Endodermal cell (in vitro differentiated cells): Measurements from ENCODE around the gene MRTFB. TPM values are rescaled to one million over a fixed set of nuclear protein-coding genes. Genes with fewer than 3 reads are reported as not detected.

Source experiments
- DNase-seq: peaks from one replicate; pipeline ENCODE4 v3.0.0-alpha.2; 2017
- H3K27ac ChIP-seq: 2 replicates; pipeline ENCODE4 v1.5.1; 2013; ENCODE audit warnings: mild to moderate bottlenecking, low read depth, low read length, moderate library complexity
- H3K27me3 ChIP-seq: 2 replicates; pipeline ENCODE4 v1.6.1; 2013; ENCODE audit warnings: mild to moderate bottlenecking, low read length, moderate library complexity; ENCODE audit not compliant: insufficient read depth, control insufficient read depth, poor library complexity, severe bottlenecking
- H3K36me3 ChIP-seq: 2 replicates; pipeline ENCODE4 v1.7.0; 2013; ENCODE audit warnings: mild to moderate bottlenecking, low read length, moderate library complexity; ENCODE audit not compliant: control insufficient read depth, insufficient read depth
- H3K4me1 ChIP-seq: one replicate; pipeline ENCODE4 v1.7.0; 2013; ENCODE audit warnings: low read length; ENCODE audit not compliant: control insufficient read depth, insufficient read depth
- H3K4me3 ChIP-seq: 2 replicates; pipeline ENCODE4 v1.5.1; 2013; ENCODE audit warnings: mild to moderate bottlenecking, low read length, moderate library complexity
- H3K9ac ChIP-seq: 2 replicates; pipeline ENCODE4 v1.6.1; 2013; ENCODE audit warnings: mild to moderate bottlenecking, low read length, moderate library complexity; ENCODE audit not compliant: poor library complexity, severe bottlenecking; ENCODE audit errors: extremely low read depth
- H3K9me3 ChIP-seq: 2 replicates; pipeline ENCODE4 v1.6.1; 2013; ENCODE audit warnings: mild to moderate bottlenecking, low read length, moderate library complexity; ENCODE audit not compliant: control insufficient read depth
- H3K27ac Mint-ChIP-seq: 2 replicates; pipeline ENCODE4 v1.8.0; 2020; ENCODE audit warnings: mixed read lengths
- H3K27me3 Mint-ChIP-seq: 2 replicates; pipeline ENCODE4 v1.8.0; 2021; ENCODE audit warnings: mild to moderate bottlenecking, mixed read lengths; ENCODE audit not compliant: insufficient read depth
- H3K36me3 Mint-ChIP-seq: 2 replicates; pipeline ENCODE4 v1.8.0; 2020; ENCODE audit warnings: low read depth, mixed read lengths
- H3K4me1 Mint-ChIP-seq: 2 replicates; pipeline ENCODE4 v1.8.0; 2020; ENCODE audit warnings: mixed read lengths
- H3K4me3 Mint-ChIP-seq: 2 replicates; pipeline ENCODE4 v1.8.0; 2020; ENCODE audit warnings: mild to moderate bottlenecking, moderate library complexity, mixed read lengths
- H3K9me3 Mint-ChIP-seq: 2 replicates; pipeline ENCODE4 v1.8.0; 2020; ENCODE audit warnings: mild to moderate bottlenecking, mixed read lengths
- WGBS, 2 experiments: methylation state at CpG; one replicate each; pipeline versions ENCODE4 v1.1.5 to v1.1.7; 2013; ENCODE audit warnings: missing lambda C conversion rate in 2 of 2, mixed read lengths in 1 of 2; ENCODE audit not compliant: insufficient coverage in 1 of 2, insufficient read length in 1 of 2; 5-methylcytosine and 5-hydroxymethylcytosine counted together
- total RNA-seq, 2 donors: library from RNA; stranded (reverse); fragmentation: NEBNext Ultra II Directional in 1 of 2; extraction: Animal tissue kit (Norgen Biotek cat#: 25700) in 1 of 2; gene quantifications; 2 replicates in 1 of 2; 3 replicates in 1 of 2; pipeline ENCODE4 v1.2.1, GENCODE V29; 2021
- TF ChIP-seq, protein P1 (sequence below): fragments of 200-600 bp; sonication (generic); conservative IDR thresholded peaks from 2 replicates; pipeline ENCODE4 v1.5.0; 2021; ENCODE audit warnings: antibody characterized with exemption, mild to moderate bottlenecking

The MRTFB gene
- total RNA-seq, 2 donors from 2014 or later: 49.4 to 58.6 TPM

DNA sequence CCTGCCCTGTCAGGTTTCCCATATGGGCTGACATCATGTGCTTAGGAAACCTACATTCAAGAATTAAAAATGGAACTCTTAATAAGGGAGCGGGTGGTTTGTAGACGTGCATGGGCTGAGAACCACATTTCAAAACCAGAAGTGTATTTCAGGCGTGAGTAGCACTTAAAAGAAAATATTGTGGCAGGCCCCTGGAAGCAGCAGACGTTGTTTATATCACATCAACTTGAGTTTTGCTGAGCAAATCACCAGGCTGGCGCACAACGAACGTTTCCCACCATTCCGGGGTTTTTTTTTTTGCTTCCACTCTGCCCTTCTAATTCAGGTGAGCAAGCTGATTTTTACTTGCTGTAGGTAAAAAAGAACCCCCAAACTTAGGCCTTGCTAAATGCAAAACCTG lies 220.2 kb downstream of the MRTFB start:
- H3K4me1 Mint-ChIP-seq: peaks cover 2% of the 10 kb centered on the region
- Histone ChIP-seq H3K9me3 (peaks cover 5% of the 10 kb centered on the region), H3K4me1 (no peaks in the 10 kb centered on the region), H3K36me3 (no peaks in the 10 kb centered on the region), H3K27ac (no peak overlapping the region), H3K9ac (no peak overlapping the region), H3K4me3 (no peak overlapping the region), H3K27me3 (no peaks in the 10 kb centered on the region)
- H3K9me3 Mint-ChIP-seq: peaks cover 12% of the 10 kb centered on the region
- no peaks in the 10 kb centered on the region for H3K36me3 Mint-ChIP-seq
- WGBS, 2 experiments: 89 to 92% methylated on average over 8 of the region's 8 CpGs
- peaks cover 11% of the 10 kb centered on the region for H3K27me3 Mint-ChIP-seq
- no peak for DNase-seq
- no peak overlapping the region for H3K4me3 Mint-ChIP-seq
- TF ChIP-seq, protein P1, sequence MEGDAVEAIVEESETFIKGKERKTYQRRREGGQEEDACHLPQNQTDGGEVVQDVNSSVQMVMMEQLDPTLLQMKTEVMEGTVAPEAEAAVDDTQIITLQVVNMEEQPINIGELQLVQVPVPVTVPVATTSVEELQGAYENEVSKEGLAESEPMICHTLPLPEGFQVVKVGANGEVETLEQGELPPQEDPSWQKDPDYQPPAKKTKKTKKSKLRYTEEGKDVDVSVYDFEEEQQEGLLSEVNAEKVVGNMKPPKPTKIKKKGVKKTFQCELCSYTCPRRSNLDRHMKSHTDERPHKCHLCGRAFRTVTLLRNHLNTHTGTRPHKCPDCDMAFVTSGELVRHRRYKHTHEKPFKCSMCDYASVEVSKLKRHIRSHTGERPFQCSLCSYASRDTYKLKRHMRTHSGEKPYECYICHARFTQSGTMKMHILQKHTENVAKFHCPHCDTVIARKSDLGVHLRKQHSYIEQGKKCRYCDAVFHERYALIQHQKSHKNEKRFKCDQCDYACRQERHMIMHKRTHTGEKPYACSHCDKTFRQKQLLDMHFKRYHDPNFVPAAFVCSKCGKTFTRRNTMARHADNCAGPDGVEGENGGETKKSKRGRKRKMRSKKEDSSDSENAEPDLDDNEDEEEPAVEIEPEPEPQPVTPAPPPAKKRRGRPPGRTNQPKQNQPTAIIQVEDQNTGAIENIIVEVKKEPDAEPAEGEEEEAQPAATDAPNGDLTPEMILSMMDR: no peak
- H3K27ac Mint-ChIP-seq: no peak overlapping the region

DNA sequence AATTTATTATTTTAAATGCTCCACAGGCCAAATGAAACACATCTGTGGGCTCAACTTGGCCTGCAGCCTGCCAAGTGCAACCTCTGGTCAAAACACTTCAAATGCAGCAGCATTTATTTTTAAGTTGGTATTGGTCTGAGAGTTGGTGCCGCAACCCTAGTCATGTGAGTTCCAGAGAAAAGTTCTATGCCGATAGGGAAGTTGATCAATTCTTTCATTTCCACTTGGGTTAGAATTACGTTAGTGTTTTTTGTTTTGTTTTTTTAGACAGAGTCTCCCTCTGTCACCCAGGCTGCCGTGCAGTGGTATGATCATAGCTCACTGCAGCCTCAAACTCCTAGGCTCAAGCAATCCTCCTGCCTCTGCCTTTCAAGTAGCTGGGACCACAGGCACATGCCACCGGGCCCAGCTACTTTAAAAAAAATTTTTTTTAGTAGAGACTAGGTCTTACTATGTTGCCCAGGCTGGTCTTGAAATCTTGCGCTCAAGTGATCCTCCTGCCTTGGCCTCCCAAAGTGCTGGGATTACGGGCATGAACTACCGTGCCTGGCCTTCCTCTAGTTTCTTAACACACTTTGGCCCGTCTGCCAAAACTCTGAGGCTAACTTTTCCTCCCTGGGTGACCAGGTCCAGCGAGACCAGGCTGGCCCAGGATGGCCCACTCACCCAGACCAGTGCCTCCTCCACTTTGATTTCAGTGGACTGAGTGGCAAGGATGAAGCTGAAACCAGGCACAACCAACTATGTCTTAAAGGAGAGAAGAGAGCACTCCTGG lies 221.1 kb downstream of the MRTFB start:
- H3K4me3 Mint-ChIP-seq: no peak overlapping the region
- Histone ChIP-seq H3K9me3 (peaks cover 5% of the 10 kb centered on the region), H3K27me3 (no peaks in the 10 kb centered on the region), H3K9ac (no peak overlapping the region), H3K27ac (no peak overlapping the region), H3K36me3 (no peaks in the 10 kb centered on the region), H3K4me1 (no peaks in the 10 kb centered on the region), H3K4me3 (no peak overlapping the region)
- H3K4me1 Mint-ChIP-seq: no peaks in the 10 kb centered on the region
- no peak overlapping the region for H3K27ac Mint-ChIP-seq
- peak; percentile 28 for DNase-seq
- TF ChIP-seq, protein P1: no peak
- H3K9me3 Mint-ChIP-seq: peaks cover 12% of the 10 kb centered on the region
- H3K27me3 Mint-ChIP-seq: peaks cover 4% of the 10 kb centered on the region
- WGBS, 2 experiments: 89 to 91% methylated on average over 8 to 10 of the region's 10 CpGs
- no peaks in the 10 kb centered on the region for H3K36me3 Mint-ChIP-seq

DNA sequence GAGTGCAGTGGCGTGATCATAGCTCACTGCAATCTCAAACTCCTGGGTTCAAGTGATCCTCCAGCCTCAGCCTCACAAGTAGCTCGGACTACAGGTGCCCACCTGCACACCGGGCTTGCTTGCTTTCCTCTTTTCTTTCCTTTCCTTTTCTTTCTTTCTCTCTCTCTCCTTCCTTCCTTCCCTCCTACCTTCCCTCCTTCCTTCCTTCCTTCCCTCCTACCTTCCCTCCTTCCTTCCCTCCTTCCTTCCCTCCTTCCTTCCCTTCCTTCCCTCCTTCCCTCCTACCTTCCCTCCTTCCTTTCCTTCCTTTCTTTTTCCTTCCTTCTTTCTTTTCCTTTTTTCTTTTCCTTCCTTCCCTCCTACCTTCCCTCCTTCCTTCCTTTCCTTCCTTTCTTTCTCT lies 225.5 kb downstream of the MRTFB start:
- 87 to 90% methylated on average over 3 of the region's 3 CpGs for WGBS, 2 experiments
- Histone ChIP-seq H3K9me3 (no peaks in the 10 kb centered on the region), H3K4me3 (no peak overlapping the region), H3K27me3 (no peaks in the 10 kb centered on the region), H3K9ac (no peak overlapping the region), H3K4me1 (peaks cover 4% of the 10 kb centered on the region), H3K27ac (no peak overlapping the region), H3K36me3 (no peaks in the 10 kb centered on the region)
- Mint-ChIP-seq H3K36me3 (no peaks in the 10 kb centered on the region), H3K4me3 (no peak overlapping the region), H3K27me3 (no peaks in the 10 kb centered on the region), H3K4me1 (peaks cover 8% of the 10 kb centered on the region), H3K9me3 (no peaks in the 10 kb centered on the region), H3K27ac (no peak overlapping the region)
- TF ChIP-seq, protein P1: no peak
- no peak for DNase-seq
